Measurements from ENCODE around the gene C3orf33. TPM values are rescaled to one million over a fixed set of nuclear protein-coding genes. Genes with fewer than 3 reads are reported as not detected.

C3orf33 gene
- total RNA-seq, 1 experiment from 2014 or later = 2.8 TPM

GRCh38 chr3:155807823-155808222, 1.7 kb upstream of the C3orf33 start:
- H3K4me3 ChIP-seq = no peak overlapping the region
- no peaks in the 10 kb centered on the region for H3K9me3 ChIP-seq (replicated peaks)
- H3K27me3 ChIP-seq = no peaks in the 10 kb centered on the region
- H3K27ac ChIP-seq = no peak overlapping the region
- H3K4me1 ChIP-seq = no peaks in the 10 kb centered on the region
- no peak for DNase-seq
- H3K36me3 ChIP-seq = no peaks in the 10 kb centered on the region

GRCh38 chr3:155805204-155805801, 775 bp downstream of the C3orf33 start:
- no peaks in the 10 kb centered on the region for H3K36me3 ChIP-seq
- H3K4me1 ChIP-seq = no peaks in the 10 kb centered on the region
- peak in 1 of 2 experiments; percentile 20 for DNase-seq
- H3K27ac ChIP-seq = peak overlapping the region; percentile 62
- H3K4me3 ChIP-seq = peak overlapping the region; percentile 84
- no peaks in the 10 kb centered on the region for H3K9me3 ChIP-seq (replicated peaks)
- H3K27me3 ChIP-seq = no peaks in the 10 kb centered on the region

- no peaks in the 10 kb centered on the region for H3K9me3 ChIP-seq (replicated peaks)
- H3K27ac ChIP-seq = no peak overlapping the region
- no peaks in the 10 kb centered on the region for H3K4me1 ChIP-seq
- H3K36me3 ChIP-seq = no peaks in the 10 kb centered on the region
- no peak overlapping the region for H3K4me3 ChIP-seq
- DNase-seq = no peak
- no peaks in the 10 kb centered on the region for H3K27me3 ChIP-seq
These were observed 1.8 kb downstream of the C3orf33 start for GRCh38 chr3:155804323-155804722.

- no peak overlapping the region for H3K4me3 ChIP-seq
- no peak for DNase-seq
- H3K9me3 ChIP-seq (replicated peaks) = no peaks in the 10 kb centered on the region
- H3K4me1 ChIP-seq = no peaks in the 10 kb centered on the region
- no peaks in the 10 kb centered on the region for H3K36me3 ChIP-seq
- H3K27ac ChIP-seq = no peak overlapping the region
- H3K27me3 ChIP-seq = no peaks in the 10 kb centered on the region
These were observed 13.5 kb downstream of the C3orf33 start for GRCh38 chr3:155792532-155792931.

DNA sequence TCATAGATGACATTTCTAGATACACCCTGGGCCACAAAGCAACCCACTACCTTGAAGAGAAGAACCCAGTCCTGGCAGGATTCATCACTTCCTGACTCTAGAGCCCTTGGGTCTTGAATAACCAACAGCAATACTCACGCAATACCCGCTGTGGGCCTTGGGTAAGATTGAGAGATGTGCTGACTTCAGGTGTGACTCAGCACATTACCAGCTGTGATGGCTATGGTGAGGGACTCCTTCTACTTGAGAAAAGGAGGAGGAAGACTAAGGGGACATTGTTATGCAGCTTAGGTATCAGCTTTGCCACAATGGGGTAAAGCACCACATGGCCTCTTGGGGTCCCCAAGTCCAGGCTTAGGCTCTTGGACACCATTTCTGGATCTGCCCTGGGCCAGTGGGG, 14.9 kb downstream of the C3orf33 start:
- Histone ChIP-seq H3K36me3 (no peaks in the 10 kb centered on the region), H3K9me3 (replicated peaks) (no peaks in the 10 kb centered on the region), H3K4me1 (no peaks in the 10 kb centered on the region), H3K4me3 (no peak overlapping the region), H3K27me3 (no peaks in the 10 kb centered on the region), H3K27ac (no peak overlapping the region)
- DNase-seq = no peak

GRCh38 chr3:155790272-155790925, 15.7 kb downstream of the C3orf33 start:
- Histone ChIP-seq H3K27me3 (no peaks in the 10 kb centered on the region), H3K4me1 (no peaks in the 10 kb centered on the region), H3K36me3 (no peaks in the 10 kb centered on the region), H3K9me3 (replicated peaks) (no peaks in the 10 kb centered on the region), H3K27ac (no peak overlapping the region), H3K4me3 (no peak overlapping the region)
- no peak for DNase-seq

- Histone ChIP-seq H3K4me1 (no peaks in the 10 kb centered on the region), H3K36me3 (no peaks in the 10 kb centered on the region), H3K27me3 (no peaks in the 10 kb centered on the region), H3K4me3 (no peak overlapping the region), H3K9me3 (replicated peaks) (no peaks in the 10 kb centered on the region), H3K27ac (no peak overlapping the region)
- DNase-seq = no peak
These were observed 20.3 kb downstream of the C3orf33 start for GRCh38 chr3:155785662-155786295.

DNA sequence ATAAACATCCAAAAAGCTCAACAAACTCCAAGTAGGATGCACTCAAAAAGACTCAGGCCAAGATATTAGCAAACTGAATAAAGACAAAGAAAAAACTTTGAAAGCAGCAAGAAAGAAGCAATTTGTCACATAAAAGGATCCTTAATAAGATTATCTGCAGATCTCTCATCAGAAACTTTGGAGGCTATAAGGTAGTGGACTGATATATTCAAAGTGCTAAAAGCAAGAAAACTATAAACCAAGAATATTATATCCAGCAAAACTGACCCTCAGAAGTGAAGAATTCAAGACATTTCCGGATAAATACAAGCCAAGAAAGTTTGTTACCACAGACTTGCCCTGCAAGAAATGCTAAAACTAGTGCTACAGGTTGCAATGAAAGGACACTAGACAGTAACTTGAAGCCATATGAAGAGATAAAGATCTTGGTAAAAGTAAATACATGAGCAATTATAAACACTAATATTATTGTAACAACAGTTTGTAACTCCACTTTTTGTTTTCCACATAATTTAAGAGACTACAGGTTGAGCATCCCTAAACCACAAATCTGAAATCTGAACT, 23.6 kb downstream of the C3orf33 start:
- Histone ChIP-seq H3K36me3 (no peaks in the 10 kb centered on the region), H3K27me3 (no peaks in the 10 kb centered on the region)

DNA sequence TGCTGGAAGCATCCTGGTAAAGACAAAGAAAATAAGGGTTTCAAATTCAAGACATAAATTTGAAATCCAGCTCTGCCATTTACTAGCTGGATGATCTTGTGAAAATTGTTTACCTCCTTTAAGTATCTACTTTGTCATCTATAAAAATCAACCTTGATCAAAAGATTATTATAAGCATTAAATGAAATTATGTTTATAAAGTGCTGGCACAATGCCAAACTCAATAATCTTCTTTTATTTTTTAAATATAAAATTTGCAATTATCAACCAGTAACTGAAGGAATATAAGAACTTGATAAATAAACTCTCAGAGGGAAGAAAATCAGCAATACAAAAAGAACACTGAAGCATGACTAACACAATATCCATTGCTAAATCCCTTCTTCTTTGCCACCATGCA, 25.8 kb downstream of the C3orf33 start:
- no peaks in the 10 kb centered on the region for H3K4me1 ChIP-seq
- H3K4me3 ChIP-seq = no peak overlapping the region
- no peaks in the 10 kb centered on the region for H3K9me3 ChIP-seq (replicated peaks)
- DNase-seq = no peak
- H3K27me3 ChIP-seq = no peaks in the 10 kb centered on the region
- H3K36me3 ChIP-seq = no peaks in the 10 kb centered on the region; the same call in 1 of the 2 replicates
- H3K27ac ChIP-seq = no peak overlapping the region

More for the DNA sequence above, 23.6 kb downstream of the C3orf33 start:
- Histone ChIP-seq H3K4me3 (no peak overlapping the region), H3K9me3 (replicated peaks) (no peaks in the 10 kb centered on the region), H3K4me1 (no peaks in the 10 kb centered on the region), H3K27ac (no peak overlapping the region)
- DNase-seq = no peak

GRCh38 chr3:155778462-155778861, 27.6 kb downstream of the C3orf33 start:
- Histone ChIP-seq H3K27ac (no peak overlapping the region), H3K36me3 (no peaks in the 10 kb centered on the region; the same call in 1 of the 2 replicates), H3K4me3 (no peak overlapping the region), H3K4me1 (no peaks in the 10 kb centered on the region), H3K27me3 (no peaks in the 10 kb centered on the region), H3K9me3 (replicated peaks) (no peaks in the 10 kb centered on the region)
- no peak for DNase-seq

DNA sequence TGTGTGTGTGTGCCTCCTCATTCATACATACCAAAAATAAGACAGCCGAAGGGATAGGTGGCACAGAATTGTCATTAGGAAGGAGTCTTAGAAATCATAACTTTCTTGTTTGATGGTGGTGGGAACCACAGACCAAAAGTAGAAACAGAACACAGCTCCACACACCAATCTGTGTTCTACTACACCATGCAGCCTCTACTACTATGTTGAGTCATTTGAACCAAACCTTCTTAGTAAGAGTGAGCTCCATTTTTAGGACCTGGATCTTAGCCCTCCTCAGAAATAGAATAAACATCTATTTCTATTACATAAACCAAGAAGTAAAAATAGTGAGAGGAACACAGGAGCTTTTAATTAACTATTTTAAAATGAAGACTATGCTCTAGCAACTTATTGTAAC, 33.3 kb downstream of the C3orf33 start:
- no peak for DNase-seq
- Histone ChIP-seq H3K4me1 (no peaks in the 10 kb centered on the region), H3K9me3 (replicated peaks) (no peaks in the 10 kb centered on the region), H3K36me3 (no peaks in the 10 kb centered on the region; the same call in 1 of the 2 replicates), H3K27me3 (no peaks in the 10 kb centered on the region), H3K27ac (no peak overlapping the region), H3K4me3 (no peak overlapping the region)

- Histone ChIP-seq H3K9me3 (replicated peaks) (no peaks in the 10 kb centered on the region), H3K27me3 (no peaks in the 10 kb centered on the region), H3K4me1 (no peaks in the 10 kb centered on the region), H3K4me3 (no peak overlapping the region), H3K27ac (no peak overlapping the region), H3K36me3 (no peaks in the 10 kb centered on the region; the same call in 1 of the 2 replicates)
- no peak for DNase-seq
These were observed 35.0 kb downstream of the C3orf33 start for GRCh38 chr3:155771126-155771525.

GRCh38 chr3:155766206-155766605, 39.9 kb downstream of the C3orf33 start:
- Histone ChIP-seq H3K4me1 (no peaks in the 10 kb centered on the region), H3K27ac (no peak overlapping the region), H3K36me3 (no peaks in the 10 kb centered on the region), H3K9me3 (replicated peaks) (no peaks in the 10 kb centered on the region), H3K27me3 (no peaks in the 10 kb centered on the region), H3K4me3 (no peak overlapping the region)
- no peak for DNase-seq

DNA sequence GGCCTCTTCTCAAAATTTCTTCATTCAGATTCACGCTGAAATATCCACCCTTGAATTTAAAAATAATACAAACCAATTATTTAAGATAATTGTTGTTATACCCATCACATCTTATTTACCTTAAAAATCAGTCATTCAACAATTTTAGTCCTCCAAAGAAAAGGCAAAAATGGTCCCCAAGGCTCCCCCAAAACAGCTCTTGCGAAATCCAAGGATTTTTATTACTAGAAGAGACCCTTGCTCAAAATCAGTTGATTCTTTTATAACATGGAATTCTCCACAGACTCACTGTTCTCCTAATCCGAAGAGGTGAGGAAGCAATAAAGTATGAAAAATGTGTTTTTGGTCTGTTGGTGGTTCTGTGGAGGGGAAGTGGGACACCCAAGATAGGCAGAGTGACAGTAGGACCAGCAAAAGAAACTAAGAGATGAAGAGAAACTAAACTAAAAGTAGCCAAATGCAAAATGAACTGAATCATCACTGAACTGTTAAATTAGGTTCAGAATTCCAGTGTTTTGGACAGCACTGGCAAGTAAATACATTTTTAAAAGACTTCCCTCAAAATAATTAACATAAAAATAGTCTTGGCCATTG, 42.1 kb downstream of the C3orf33 start:
- H3K4me1 ChIP-seq = no peaks in the 10 kb centered on the region
- H3K27ac ChIP-seq = no peak overlapping the region
- no peaks in the 10 kb centered on the region for H3K9me3 ChIP-seq (replicated peaks)
- H3K36me3 ChIP-seq = no peaks in the 10 kb centered on the region
- H3K27me3 ChIP-seq = no peaks in the 10 kb centered on the region
- DNase-seq = no peak
- H3K4me3 ChIP-seq = no peak overlapping the region

DNA sequence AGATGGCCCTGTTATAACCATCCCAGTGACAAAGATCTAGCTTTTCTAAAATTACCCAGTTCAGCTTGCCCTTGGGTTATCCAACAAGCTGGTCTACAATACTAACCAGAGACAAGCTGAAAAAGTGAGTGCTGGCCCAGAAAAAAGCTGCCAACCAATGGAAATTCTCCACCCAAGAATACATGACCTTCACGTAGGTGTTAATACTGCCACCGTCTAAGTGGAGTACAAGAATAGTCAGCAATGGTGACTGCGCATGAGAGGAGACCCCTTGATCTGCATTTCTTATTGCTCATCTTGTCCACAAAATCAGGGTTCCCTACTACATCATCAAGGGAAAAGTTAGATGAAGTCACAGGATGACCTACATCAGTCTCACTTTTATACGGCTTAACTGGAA, 45.4 kb downstream of the C3orf33 start:
- DNase-seq = no peak
- Histone ChIP-seq H3K27me3 (no peaks in the 10 kb centered on the region), H3K36me3 (no peaks in the 10 kb centered on the region), H3K4me1 (no peaks in the 10 kb centered on the region), H3K27ac (no peak overlapping the region), H3K9me3 (replicated peaks) (no peaks in the 10 kb centered on the region), H3K4me3 (no peak overlapping the region)
